HG02981 (cell line): Measurements from ENCODE around the gene DNAJB12.
"Not testable (repeated sequence)": the region's sequence is repeated elsewhere in the genome, so short reads cannot be mapped to it uniquely, and the experiment has no call there.

Source experiments
- ATAC-seq: cut with Tn5 transposase; IDR thresholded peaks from one replicate; pipeline ENCODE4 v1.9.1; 2021; ENCODE audit warnings: mild to moderate bottlenecking, moderate library complexity; ENCODE audit not compliant: unreplicated experiment

The DNAJB12 gene

GRCh38 chr10:72331575-72332422, 22.9 kb downstream of the DNAJB12 start:
- ATAC-seq = peak; percentile 44

- no peak for ATAC-seq
Measured at GRCh38 chr10:72330069-72330426, 24.7 kb downstream of the DNAJB12 start.

- no peak for ATAC-seq
Measured at GRCh38 chr10:72329290-72330068, 25.2 kb downstream of the DNAJB12 start.

- ATAC-seq = no peak
Measured at GRCh38 chr10:72328829-72329204, 25.9 kb downstream of the DNAJB12 start.

- ATAC-seq = no peak
Measured at GRCh38 chr10:72328045-72328828, 26.5 kb downstream of the DNAJB12 start.

GRCh38 chr10:72326665-72327603, 27.8 kb downstream of the DNAJB12 start:
- not testable (repeated sequence) for ATAC-seq

GRCh38 chr10:72325243-72326175, 29.2 kb downstream of the DNAJB12 start:
- not testable (repeated sequence) for ATAC-seq

- no peak for ATAC-seq
Measured at GRCh38 chr10:72323771-72324191, 30.9 kb downstream of the DNAJB12 start.

- no peak for ATAC-seq
Measured at GRCh38 chr10:72323108-72323749, 31.5 kb downstream of the DNAJB12 start.

GRCh38 chr10:72322280-72323058, 32.2 kb downstream of the DNAJB12 start:
- no peak for ATAC-seq

- ATAC-seq = no peak
Measured at GRCh38 chr10:72322030-72322279, 32.8 kb downstream of the DNAJB12 start.

- no peak for ATAC-seq
Measured at GRCh38 chr10:72321248-72322029, 33.3 kb downstream of the DNAJB12 start.

GRCh38 chr10:72320676-72321247, 34.0 kb downstream of the DNAJB12 start:
- peak; percentile 64 for ATAC-seq

GRCh38 chr10:72319416-72320254, 35.1 kb downstream of the DNAJB12 start:
- ATAC-seq = peak; percentile 46

- no peak for ATAC-seq
Measured at GRCh38 chr10:72318418-72319262, 36.1 kb downstream of the DNAJB12 start.
